H1 (cell line): ENCODE results near the gene OMG.

Experiments
- CTCF ChIP-seq, 3 experiments: IDR thresholded peaks; 1 replicate in 2 of 3; 2 replicates in 1 of 3; pipeline versions ENCODE4 v1.5.1 to v1.6.1; 2011; ENCODE audit warnings: low read length in 3 of 3, mild to moderate bottlenecking in 3 of 3, inconsistent platforms in 2 of 3, low read depth in 1 of 3, moderate library complexity in 1 of 3; ENCODE audit not compliant: insufficient read depth in 1 of 3; ENCODE audit errors: control extremely low read depth in 1 of 3
- EZH2 ChIP-seq: fragments of 200-600 bp; sonication (generic); IDR thresholded peaks from 2 replicates; pipeline ENCODE4 v1.7.1; 2012; ENCODE audit warnings: low read depth, mild to moderate bottlenecking, moderate library complexity, low read length, inconsistent platforms; ENCODE audit not compliant: severe bottlenecking
- JUN ChIP-seq: IDR thresholded peaks from 2 replicates; pipeline ENCODE4 v1.6.1; 2011; ENCODE audit warnings: low read depth, mild to moderate bottlenecking, improper control_type of control experiment, low read length
- JUND ChIP-seq: IDR thresholded peaks from 2 replicates; pipeline ENCODE4 v1.6.1; 2011; ENCODE audit warnings: mild to moderate bottlenecking, improper control_type of control experiment, low read length
- POLR2AphosphoS5 ChIP-seq: IDR thresholded peaks from 2 replicates; pipeline ENCODE4 v1.6.1; 2011; ENCODE audit warnings: low read depth, low read length
- SUZ12 ChIP-seq: fragments of 200-600 bp; sonication (generic); IDR thresholded peaks from 2 replicates; pipeline ENCODE4 v1.6.1; 2012; ENCODE audit warnings: mild to moderate bottlenecking, inconsistent platforms, low read length, moderate library complexity, mixed read lengths
- TAF1 ChIP-seq: IDR thresholded peaks from 2 replicates; pipeline ENCODE4 v1.6.1; 2011; ENCODE audit warnings: mild to moderate bottlenecking, low read depth, low read length

- TF ChIP-seq TAF1 (no peak), CTCF (IDR thresholded peaks at IDR 0.05; ENCODE audit: control extremely low read depth in 1 of 3, insufficient read depth in 1 of 3, low read depth in 1 of 3, low read length in 3 of 3) (no peak), JUN (no peak), EZH2 (no peak), POLR2AphosphoS5 (no peak), JUND (no peak), SUZ12 (no peak)
Measured at GRCh38 chr17:31310260-31310659, 13.2 kb upstream of the OMG start.
